Amygdala (tissue), 56 donors: ENCODE measurements around the gene ACOX3.

ENCODE experiments used
- DNase-seq, 56 donors: peaks; one replicate each; lab custom pipeline; 2025; lab: John Stamatoyannopoulos, UW

The ACOX3 gene

DNA sequence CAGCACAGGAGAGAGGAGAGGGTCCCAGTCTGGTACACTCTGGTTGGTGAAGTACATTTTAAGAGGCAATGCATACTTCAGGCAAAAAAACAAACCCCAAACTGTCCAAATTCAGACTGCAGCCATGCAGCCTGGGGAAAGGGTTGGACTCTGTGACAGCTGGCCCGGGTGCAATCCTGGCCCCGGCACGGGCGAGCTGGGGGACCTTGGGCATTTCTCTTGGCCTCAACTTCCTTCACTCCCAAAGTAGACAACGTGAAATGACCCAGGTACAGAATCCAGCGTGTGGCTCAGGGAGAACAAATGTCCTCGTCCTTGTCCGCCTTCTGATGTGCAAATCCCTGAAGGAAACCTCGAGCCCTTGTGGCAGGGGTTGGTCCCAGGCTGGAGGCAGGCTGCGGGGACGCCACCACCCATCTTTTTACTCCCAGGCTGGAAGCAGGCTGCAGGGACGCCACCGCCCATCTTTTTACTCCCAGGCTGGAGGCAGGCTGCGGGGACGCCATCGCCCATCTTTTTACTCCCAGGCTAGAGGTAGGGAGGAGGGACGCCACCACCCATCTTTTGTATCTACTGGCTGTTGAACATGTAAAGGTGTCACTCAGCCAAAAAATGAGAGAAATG, 62.3 kb downstream of the ACOX3 start:
- no peak for DNase-seq

DNA sequence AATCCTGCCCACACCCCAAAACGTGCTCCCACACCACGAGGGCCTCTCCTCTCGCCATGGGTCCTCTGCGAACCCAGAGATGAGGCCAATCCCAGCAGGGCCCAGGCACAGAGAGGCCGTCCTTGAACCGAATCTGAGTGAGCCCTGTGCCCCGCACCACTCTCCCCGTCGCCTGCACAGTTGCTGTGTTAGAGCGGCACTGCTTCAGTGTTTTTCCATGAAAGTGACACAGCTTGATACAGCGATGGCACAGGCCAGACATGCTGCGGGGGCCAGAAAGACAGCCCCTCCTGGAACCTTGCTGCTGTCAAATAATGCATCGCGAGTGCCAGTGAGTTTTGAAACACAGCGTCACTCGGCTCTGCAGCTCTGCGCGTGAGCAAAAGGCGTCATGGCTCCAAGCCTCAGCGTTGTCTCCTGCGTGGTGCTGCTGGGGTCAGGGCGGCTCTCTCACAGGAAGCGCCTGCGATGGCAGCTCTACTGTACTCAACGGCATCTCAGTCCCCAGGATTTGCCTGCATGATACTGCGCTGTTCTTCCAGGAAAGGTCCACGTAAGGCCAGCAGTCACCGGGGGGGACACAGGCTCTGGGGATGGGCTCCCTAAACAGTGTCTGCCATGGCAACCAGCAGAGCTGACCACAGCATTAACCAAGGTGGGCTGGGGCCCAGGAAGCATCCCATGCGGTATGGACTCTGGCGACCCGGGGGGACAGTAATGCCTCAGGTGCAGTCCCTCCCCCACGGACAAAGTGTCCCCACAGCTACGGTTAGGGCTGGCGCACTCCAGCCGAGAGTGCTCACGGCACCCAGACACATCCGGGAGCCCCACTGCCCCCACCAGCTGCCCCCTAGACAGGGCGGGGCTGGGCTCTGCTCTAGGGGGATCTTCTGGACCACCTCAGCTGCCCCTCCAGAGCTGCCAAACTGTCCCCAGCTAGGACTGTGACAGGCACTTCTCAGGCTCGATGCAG, 63.1 kb downstream of the ACOX3 start:
- DNase-seq: no peak

DNA sequence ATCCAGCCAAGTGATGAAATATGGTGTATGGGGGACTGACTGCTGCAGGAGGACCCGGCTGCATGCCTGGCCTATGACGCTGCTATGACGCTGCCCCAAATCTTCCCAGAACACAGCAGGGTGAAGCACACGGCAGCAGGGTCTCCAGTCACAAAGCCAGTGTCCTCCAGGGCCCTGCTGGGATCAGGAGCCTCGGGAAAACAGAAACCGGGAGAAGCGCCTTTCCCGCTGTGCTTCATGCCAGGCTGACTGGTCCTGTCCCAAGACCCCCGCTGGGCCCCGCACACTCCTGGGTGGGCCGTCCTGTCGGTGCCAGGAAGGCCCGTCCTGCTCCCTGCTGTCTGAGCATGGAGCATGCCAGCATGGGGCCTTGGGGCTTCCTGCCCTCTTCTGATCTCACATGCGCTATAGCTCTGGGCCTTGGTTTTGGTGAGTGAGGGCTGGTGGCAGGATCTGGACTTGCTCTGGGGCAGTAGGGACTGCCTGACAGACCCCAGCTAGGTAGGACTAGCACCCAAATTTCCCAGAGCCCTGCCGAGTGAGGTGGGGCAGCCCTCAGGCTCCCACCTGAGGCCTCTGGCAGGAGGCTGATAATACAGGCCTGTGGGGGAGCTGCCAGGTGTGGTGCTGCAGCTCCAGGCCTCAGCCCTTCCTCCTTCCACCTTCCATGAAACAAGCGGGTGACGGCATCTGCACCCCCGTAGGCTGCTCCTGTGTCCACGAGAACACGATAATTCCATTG, 64.0 kb downstream of the ACOX3 start:
- DNase-seq: no peak

DNA sequence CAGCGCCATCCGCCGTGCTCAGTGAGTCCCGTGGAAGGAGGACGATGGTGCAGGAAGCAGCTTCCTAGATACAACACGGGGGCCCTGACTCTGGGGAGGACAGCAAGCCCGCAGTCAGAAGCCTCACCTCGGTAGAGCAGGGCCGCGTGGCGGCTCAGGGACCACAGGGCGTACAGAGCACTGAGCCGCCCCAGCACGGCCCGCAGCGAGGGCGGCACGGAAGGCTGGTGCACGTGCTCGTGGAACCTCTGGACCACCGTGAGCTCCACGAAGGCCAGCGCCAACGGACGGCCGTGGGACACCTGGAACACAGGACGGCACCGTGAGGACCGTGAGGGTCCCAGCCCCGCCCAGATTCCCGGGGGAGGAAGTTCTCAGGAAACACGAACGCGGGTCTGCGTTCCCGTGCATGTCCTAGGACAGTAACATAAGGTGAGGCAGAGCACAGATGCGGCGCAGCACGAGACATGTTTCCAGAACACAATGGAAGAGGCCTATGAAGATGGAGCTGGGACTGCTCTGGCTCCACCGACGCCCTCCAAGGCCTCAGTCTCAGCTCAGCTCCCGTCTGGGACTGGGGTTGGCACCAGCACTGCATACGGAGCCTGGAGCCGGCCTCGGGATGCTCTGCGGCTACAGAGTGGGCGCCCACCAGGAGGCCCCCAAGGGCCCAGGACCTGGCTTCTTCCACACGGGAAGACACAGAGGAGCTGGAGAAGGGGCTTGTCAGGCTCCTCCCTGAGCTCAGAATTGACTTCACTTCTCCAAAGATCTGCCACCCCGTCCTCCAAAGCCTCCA, 65.5 kb downstream of the ACOX3 start:
- no peak for DNase-seq

DNA sequence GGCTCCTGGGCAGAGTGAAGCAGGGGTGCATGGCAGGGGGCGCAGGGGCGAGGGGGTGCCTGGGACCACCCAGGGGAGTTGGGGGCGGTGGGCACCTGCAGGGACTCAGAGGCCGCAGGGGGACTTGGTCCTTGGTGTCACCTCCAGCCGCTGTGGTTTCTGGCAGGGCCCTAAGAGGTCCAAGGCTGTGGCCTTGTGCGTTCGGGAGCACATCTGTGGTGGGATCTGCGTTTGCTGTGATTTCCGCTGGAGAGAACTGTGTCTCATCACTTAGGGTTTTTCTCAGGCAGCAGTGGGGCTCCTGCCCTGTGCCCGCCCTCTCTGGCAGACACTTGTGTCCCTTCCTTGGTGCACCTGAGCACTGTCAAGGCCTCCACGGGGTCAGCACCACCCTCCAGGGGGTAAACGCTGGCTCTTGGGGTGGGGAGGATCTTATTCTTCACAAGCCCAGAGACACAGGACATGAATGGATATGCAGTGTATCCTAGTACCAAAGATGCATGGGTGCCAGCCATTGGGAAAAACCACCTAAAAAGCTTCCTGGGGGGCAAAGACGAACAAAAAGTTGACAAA, 66.5 kb downstream of the ACOX3 start:
- DNase-seq: no peak

DNA sequence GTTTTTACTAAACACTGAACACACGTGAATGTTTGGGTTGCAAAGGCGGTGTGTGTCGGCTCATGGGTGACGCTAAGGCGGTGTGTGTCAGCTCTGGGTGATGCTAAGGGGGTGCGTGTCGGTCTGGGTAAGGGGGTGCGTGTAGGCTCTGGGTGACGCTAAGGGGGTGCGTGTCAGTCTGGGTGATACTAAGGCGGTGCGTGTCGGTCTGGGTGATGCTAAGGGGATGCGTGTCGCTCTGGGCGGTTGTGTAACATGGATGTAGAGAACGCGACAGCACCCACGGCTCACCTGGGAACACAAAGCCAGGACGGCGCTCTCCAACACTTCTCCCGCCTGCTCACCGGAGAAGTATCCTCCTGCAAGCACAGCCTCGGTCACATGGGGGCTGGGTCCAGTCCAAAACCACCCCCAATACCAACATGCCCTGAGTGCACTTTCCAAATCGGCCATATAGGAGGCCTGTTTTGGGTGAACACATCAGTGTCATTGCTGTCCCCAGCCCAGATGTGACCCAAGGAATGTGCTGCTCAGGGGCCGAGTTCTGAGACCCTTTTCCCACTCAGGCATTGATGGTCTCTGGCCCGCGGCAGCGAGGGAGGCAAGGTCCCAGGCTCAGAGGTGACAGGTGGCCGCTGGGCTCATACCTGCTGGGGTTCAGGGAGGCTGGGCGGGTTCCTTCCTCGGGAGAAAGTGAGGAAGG, 67.1 kb downstream of the ACOX3 start:
- DNase-seq: no peak

DNA sequence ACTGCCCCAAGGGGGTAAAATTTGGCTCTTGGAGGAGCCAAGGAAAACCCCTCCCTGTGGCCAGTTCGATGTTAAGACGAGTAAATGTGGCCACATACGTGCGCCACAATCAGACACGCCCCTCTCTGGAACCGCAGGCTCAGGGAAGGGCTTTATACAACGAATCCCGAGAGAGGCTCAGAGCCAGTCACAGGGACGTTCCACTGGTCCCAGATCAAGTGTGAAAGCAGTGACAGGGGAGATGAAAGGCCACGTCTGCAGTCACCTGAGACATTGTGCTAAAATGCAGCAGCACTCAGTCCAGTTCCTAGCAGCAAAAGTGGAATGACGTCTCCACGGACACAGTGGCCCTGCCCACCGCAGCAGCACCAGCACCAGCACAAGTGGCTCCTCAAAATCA, 68.0 kb downstream of the ACOX3 start:
- DNase-seq: no peak

DNA sequence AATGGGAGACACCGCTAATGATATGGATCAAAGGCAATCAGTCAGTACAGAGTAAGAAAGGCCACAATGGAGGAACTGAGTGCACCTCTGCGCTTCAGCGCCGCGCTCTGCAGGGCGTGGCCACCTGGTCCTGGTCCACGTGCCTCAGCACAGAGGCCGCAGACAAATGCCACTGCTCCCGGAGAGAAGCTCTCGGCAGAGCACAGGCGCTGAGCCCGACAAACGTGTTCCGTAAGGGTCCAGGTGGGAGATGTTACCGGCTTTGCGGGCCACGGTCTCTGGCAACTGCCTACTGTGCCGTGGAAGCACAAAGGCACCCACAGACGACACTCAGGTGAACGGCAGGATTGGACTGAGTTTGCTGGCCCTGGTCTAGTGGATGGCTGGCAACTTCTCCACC, 68.9 kb downstream of the ACOX3 start:
- no peak for DNase-seq

DNA sequence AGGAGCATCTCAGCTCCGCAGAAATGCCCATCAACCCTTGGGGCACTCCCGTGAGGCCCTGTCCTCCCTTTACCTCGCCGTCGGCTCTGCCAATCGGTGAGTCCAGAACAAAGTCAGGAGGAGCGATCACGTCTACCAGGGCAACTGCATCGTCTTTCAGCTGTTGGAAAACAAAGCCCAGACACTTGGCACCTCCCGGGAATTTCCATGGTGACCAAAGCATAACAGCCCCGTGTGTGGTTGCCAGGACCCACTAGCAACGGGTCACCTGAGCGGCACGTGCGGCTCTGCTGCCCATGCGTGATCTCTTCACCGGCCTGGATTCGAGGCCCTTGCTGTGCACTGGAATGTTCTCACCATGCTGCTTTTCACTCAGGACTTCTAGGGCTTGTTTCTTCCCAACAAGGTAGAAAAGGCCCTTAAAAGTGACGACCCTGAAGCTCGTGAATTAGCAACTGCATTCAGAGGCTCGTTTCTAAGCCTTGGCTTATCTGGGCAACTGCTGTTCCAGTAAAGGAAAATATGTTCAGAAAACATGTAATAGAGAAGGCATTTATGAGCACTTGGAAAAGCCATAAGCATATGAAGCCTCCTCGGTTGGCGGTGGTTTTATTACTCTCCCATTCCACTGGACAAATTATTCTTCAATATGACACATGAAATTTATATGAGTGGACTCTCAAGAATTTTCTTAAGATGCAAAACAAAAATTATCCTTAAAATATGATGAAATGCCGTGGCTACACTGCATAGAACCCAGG, 69.5 kb downstream of the ACOX3 start:
- DNase-seq: peak in 5 of 56 donors; percentile 22 to 41 (median 28)

DNA sequence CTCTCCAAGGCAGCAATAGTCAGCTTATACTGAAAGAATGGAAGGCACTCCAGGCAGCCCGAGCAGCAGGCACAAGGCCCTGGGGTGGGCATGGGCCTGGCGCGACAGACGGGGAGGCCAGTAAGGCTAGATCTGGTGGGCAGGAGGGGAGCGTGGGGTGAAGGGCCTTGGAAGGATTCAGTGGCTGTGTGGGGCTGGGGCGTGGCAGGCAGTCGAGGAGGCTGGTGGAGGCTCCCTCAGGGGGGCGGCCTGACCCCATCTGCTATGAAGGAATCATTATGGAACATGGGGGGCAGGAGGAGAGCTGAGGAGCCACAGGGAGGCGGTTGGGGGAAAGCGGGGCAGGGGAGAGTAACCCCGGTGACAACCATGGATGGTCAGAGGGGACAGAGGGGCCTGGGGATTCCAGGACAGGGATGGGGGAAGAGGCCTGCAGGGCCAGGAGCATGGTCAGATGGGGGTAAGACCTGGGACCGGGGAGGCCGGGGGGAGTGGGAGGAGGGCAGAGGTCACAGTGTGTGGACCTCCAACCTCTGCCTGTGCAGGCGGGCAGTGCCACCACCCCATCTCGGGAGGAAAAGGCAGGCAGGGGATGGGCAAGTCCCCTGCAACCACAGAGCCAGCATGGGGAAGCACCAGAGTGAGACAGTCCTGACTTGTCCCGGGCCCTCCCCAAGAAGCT, 70.3 kb downstream of the ACOX3 start:
- DNase-seq: no peak

DNA sequence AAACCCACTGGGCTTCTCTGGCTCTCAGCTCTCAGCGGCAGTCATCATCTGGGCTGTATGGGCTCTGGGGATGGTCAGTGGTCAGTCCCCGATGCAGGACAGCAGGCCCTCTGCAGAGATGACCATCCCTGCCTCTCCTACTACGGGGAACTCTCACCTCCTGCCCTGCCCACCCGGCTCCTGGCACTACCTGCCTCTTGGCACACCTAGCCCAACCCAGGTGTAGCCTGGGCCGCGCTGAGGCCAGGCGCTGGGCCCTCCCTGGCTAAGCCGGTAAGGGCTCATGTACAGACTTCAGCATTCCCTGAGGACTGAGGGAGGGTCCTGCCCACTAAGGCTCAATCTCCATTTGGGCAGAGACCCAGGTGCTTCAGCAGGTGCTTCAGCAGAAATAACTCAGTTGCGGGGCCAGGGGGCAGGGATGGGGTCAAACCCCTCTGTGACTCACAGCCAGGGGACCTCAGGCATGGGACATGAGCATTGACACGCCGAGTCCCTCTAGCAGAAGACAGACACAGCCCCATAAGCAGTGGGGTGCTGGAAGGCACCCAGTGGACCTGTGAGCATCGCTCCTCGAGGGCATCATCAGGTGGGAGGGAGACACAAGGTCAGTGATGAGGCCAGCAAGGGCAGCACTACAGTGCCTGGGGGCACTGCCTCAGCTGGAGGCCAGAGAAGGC, 71.0 kb downstream of the ACOX3 start:
- DNase-seq: no peak

DNA sequence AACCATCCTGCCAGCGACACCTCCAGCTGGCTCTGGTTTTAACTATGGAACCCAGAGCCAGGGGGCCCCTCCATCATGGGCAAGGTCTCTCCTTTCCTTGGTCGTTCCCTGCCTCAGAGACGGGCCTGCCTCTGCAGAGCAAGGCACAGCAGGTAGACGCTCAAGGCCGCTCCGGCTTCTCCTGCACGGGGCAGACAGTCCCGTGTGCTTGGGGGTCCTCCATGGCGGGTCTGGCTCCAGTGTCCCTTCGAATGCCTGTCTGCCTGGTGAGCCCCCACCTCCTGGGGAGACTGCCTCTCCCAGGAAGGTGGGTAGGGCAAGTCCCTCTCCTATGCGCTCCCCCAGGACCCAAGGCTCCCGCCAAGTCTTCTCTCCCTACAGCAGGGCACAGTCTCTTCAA, 71.5 kb downstream of the ACOX3 start:
- no peak for DNase-seq

DNA sequence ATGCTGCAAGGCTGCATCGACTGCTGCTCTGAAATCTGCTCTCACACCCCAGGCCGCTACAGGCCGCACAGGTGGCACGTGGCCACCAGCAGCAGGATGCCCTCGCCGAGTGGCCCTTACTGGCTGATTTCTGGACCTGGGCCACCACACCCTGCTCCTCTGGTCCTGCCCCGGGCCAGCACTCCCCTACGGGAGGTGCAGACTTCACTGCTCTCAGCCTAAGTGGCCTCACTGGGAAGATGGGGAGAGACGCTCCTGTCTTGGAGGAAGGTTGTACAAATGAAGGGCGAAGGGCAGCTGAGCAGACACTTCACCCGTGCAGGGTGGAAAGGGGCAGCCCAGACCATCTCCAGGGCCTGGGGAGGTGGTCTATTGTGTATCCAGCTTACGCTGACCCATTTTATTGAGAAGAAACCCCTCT, 72.5 kb downstream of the ACOX3 start:
- DNase-seq: no peak

DNA sequence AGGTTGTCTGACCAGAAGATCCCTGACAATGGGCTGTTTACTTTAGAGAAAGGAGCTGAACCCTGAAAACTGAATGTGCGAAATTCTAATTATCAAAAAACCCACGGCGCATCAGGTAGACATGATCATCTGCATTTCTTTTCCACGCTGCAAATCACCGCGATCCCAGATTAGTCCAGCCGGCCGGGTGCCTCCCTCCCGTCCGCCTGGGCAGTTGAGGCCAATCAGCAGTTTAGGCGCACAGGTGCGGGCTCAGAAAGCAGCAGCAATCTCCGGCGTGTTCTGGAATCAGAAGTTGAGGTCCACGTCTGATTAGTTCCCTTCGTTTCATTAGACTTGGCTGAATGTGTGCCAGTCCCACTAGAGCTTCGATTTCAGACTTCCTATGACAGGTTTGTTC, 73.9 kb downstream of the ACOX3 start:
- DNase-seq: no peak

DNA sequence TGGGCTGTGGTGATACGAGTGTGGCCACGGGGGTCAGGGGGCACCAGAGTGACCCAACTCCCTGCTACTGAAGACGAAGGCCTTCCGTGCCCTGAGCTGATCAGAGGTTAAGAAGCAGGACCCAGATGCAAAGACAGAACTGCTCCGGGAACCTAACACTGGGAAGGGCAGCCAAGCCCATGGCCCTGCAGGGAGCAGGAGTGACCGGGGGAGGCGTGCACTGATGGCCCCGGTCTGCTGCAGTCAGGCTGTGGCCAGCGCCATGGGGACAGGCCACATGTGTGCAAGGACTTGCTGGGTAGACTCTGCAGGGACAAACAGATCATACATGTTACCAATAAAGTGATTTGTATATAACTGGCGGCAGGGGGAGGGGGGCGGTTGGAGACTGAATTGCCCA, 74.6 kb downstream of the ACOX3 start:
- DNase-seq: no peak

DNA sequence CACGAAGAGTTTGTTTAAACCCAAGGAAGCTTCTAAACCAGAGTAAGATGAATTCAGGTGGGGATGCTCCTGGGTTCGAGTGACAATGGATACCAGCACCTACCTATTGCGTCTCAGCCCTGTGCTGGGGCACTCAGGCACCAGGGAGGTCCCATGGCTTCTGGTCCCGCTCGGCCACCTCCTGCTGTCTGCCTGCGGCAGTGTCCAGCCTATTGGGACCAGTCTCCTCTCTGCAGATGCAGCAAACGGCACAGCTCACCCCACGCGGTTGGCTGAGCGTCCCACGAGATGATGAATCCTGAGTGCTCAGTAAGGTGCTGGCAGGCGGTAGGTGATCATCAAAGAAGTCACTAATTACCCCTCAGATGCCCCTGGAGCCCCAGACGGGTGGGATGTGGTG, 75.2 kb downstream of the ACOX3 start:
- DNase-seq: no peak

DNA sequence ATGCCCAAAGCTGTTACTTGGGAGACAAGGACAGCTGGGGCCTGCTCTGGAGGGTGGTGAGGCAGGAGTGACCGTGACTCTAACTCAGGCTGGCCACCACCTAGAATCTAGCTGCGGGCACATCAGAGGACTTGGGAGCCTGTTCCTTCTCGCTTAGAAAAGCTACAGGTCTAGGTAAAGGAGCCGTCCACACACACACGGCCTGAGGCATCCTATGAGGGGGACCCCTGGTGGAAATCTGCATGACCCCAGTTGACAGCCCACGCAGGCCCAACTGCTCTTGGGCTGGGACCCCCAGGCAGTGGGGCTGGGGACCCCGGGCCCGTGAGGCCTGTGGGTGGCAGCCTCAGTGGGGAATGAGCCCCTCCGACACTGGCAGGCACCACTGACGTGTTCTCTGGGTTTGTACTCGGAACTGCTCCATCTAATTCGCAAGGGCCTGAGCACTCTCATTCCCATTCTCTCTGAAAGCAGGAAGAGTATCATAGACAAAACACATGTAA, 75.6 kb downstream of the ACOX3 start:
- no peak for DNase-seq
